IPS-18a (cell line): ENCODE results near the gene PRG3.

Experiments
- H3K27ac ChIP-seq: one replicate; pipeline ENCODE4 v1.5.1; 2013; ENCODE audit warnings: low read length
- H3K27me3 ChIP-seq: one replicate; pipeline ENCODE4 v1.6.1; 2013; ENCODE audit warnings: mild to moderate bottlenecking, low read length; ENCODE audit not compliant: control insufficient read depth, insufficient read depth
- H3K36me3 ChIP-seq: one replicate; pipeline ENCODE4 v1.6.1; 2013; ENCODE audit warnings: low read depth, low read length; ENCODE audit not compliant: control insufficient read depth
- H3K4me1 ChIP-seq: one replicate; pipeline ENCODE4 v1.6.1; 2013; ENCODE audit warnings: low read depth, low read length; ENCODE audit not compliant: control insufficient read depth
- H3K4me3 ChIP-seq: one replicate; pipeline ENCODE4 v1.5.1; 2013; ENCODE audit warnings: low read length
- H3K9ac ChIP-seq: one replicate; pipeline ENCODE4 v1.6.1; 2013; ENCODE audit warnings: mild to moderate bottlenecking, low read length, moderate library complexity
- H3K9me3 ChIP-seq: one replicate; pipeline ENCODE4 v1.6.1; 2013; ENCODE audit warnings: low read depth, low read length; ENCODE audit not compliant: control insufficient read depth

PRG3 gene

GRCh38 chr11:57354699-57355098, 26.3 kb downstream of the PRG3 start:
- Histone ChIP-seq H3K36me3 (no peaks in the 10 kb centered on the region), H3K4me1 (peaks cover 7% of the 10 kb centered on the region), H3K9me3 (no peaks in the 10 kb centered on the region), H3K9ac (no peak overlapping the region), H3K27ac (no peak overlapping the region), H3K4me3 (no peak overlapping the region), H3K27me3 (no peaks in the 10 kb centered on the region)

GRCh38 chr11:57353852-57354251, 27.1 kb downstream of the PRG3 start:
- Histone ChIP-seq H3K4me1 (peaks cover 7% of the 10 kb centered on the region), H3K9me3 (no peaks in the 10 kb centered on the region), H3K9ac (no peak overlapping the region), H3K36me3 (no peaks in the 10 kb centered on the region), H3K27ac (no peak overlapping the region), H3K4me3 (no peak overlapping the region), H3K27me3 (no peaks in the 10 kb centered on the region)

GRCh38 chr11:57353446-57353845, 27.5 kb downstream of the PRG3 start:
- Histone ChIP-seq H3K36me3 (no peaks in the 10 kb centered on the region), H3K27ac (no peak overlapping the region)

GRCh38 chr11:57353036-57353435, 27.9 kb downstream of the PRG3 start:
- no peaks in the 10 kb centered on the region for H3K36me3 ChIP-seq
- H3K27ac ChIP-seq, result no peak overlapping the region
- H3K9me3 ChIP-seq, result no peaks in the 10 kb centered on the region
- H3K4me3 ChIP-seq, result no peak overlapping the region
- no peaks in the 10 kb centered on the region for H3K27me3 ChIP-seq
- peaks cover 7% of the 10 kb centered on the region for H3K4me1 ChIP-seq
- H3K9ac ChIP-seq, result no peak overlapping the region

More at GRCh38 chr11:57353446-57353845, 27.5 kb downstream of the PRG3 start:
- Histone ChIP-seq H3K9ac (no peak overlapping the region), H3K9me3 (no peaks in the 10 kb centered on the region), H3K27me3 (no peaks in the 10 kb centered on the region), H3K4me3 (no peak overlapping the region), H3K4me1 (peaks cover 7% of the 10 kb centered on the region)

- H3K36me3 ChIP-seq, result no peaks in the 10 kb centered on the region
- peaks cover 10% of the 10 kb centered on the region for H3K4me1 ChIP-seq
- no peaks in the 10 kb centered on the region for H3K27me3 ChIP-seq
- H3K27ac ChIP-seq, result no peak overlapping the region
- peak overlapping the region; percentile 43 for H3K9ac ChIP-seq
- H3K4me3 ChIP-seq, result peak overlapping the region; percentile 57
- H3K9me3 ChIP-seq, result no peaks in the 10 kb centered on the region
Observed at GRCh38 chr11:57349491-57350274, 31.3 kb downstream of the PRG3 start.

- Histone ChIP-seq H3K9ac (no peak overlapping the region), H3K27ac (no peak overlapping the region), H3K27me3 (no peaks in the 10 kb centered on the region), H3K9me3 (no peaks in the 10 kb centered on the region), H3K4me1 (peaks cover 8% of the 10 kb centered on the region), H3K36me3 (no peaks in the 10 kb centered on the region), H3K4me3 (no peak overlapping the region)
Observed at GRCh38 chr11:57348636-57349313, 32.2 kb downstream of the PRG3 start.

GRCh38 chr11:57348052-57348451, 32.9 kb downstream of the PRG3 start:
- H3K27ac ChIP-seq, result no peak overlapping the region
- no peak overlapping the region for H3K9ac ChIP-seq
- H3K4me3 ChIP-seq, result no peak overlapping the region
- H3K36me3 ChIP-seq, result no peaks in the 10 kb centered on the region
- H3K27me3 ChIP-seq, result no peaks in the 10 kb centered on the region
- no peaks in the 10 kb centered on the region for H3K9me3 ChIP-seq
- H3K4me1 ChIP-seq, result peaks cover 3% of the 10 kb centered on the region

- H3K4me1 ChIP-seq, result peaks cover 3% of the 10 kb centered on the region
- no peaks in the 10 kb centered on the region for H3K9me3 ChIP-seq
- no peaks in the 10 kb centered on the region for H3K27me3 ChIP-seq
- H3K4me3 ChIP-seq, result no peak overlapping the region
- H3K27ac ChIP-seq, result no peak overlapping the region
- H3K36me3 ChIP-seq, result no peaks in the 10 kb centered on the region
- H3K9ac ChIP-seq, result no peak overlapping the region
Observed at GRCh38 chr11:57347336-57347735, 33.6 kb downstream of the PRG3 start.

- H3K4me3 ChIP-seq, result no peak overlapping the region
- H3K4me1 ChIP-seq, result peaks cover 3% of the 10 kb centered on the region
- no peaks in the 10 kb centered on the region for H3K36me3 ChIP-seq
- H3K9me3 ChIP-seq, result no peaks in the 10 kb centered on the region
- H3K9ac ChIP-seq, result no peak overlapping the region
- H3K27me3 ChIP-seq, result peaks cover 6% of the 10 kb centered on the region
- no peak overlapping the region for H3K27ac ChIP-seq
Observed at GRCh38 chr11:57345555-57346211, 35.3 kb downstream of the PRG3 start.

- peaks cover 10% of the 10 kb centered on the region for H3K27me3 ChIP-seq
- H3K4me3 ChIP-seq, result no peak overlapping the region
- H3K4me1 ChIP-seq, result peaks cover 7% of the 10 kb centered on the region
- no peak overlapping the region for H3K27ac ChIP-seq
- H3K9ac ChIP-seq, result no peak overlapping the region
- H3K9me3 ChIP-seq, result no peaks in the 10 kb centered on the region
- no peaks in the 10 kb centered on the region for H3K36me3 ChIP-seq
Observed at GRCh38 chr11:57344826-57345225, 36.1 kb downstream of the PRG3 start.

GRCh38 chr11:57343825-57344224, 37.1 kb downstream of the PRG3 start:
- Histone ChIP-seq H3K36me3 (no peaks in the 10 kb centered on the region), H3K4me3 (no peak overlapping the region), H3K27ac (no peak overlapping the region), H3K9ac (no peak overlapping the region), H3K27me3 (peaks cover 10% of the 10 kb centered on the region), H3K9me3 (no peaks in the 10 kb centered on the region), H3K4me1 (peaks cover 7% of the 10 kb centered on the region)
